Trophoblast cell (in vitro differentiated cells and primary cell): Measurements from ENCODE around the gene RTP5.
A peak's percentile ranks its signal among the peaks of the same experiment; 100 is the strongest.
"Not testable (repeated sequence)": the region's sequence is repeated elsewhere in the genome, so short reads cannot be mapped to it uniquely, and the experiment has no call there.

Experiments used
- DNase-seq, 2 donors: peaks; one replicate each; pipeline ENCODE4 v3.0.0-alpha.2; 2016
- H2AFZ ChIP-seq: 2 replicates; pipeline ENCODE4 v1.6.1; 2013; ENCODE audit warnings: low read length, moderate library complexity, mild to moderate bottlenecking; ENCODE audit not compliant: insufficient read depth, poor library complexity
- H2AK5ac ChIP-seq: 2 replicates; pipeline ENCODE4 v1.6.1; 2013; ENCODE audit warnings: mild to moderate bottlenecking, low read length
- H2BK120ac ChIP-seq: 2 replicates; pipeline ENCODE4 v1.6.1; 2013; ENCODE audit warnings: low read length, mild to moderate bottlenecking, moderate library complexity; ENCODE audit not compliant: insufficient read depth, poor library complexity
- H2BK12ac ChIP-seq: 2 replicates; pipeline ENCODE4 v1.6.1; 2013; ENCODE audit warnings: mild to moderate bottlenecking, low read length, moderate library complexity
- H2BK5ac ChIP-seq: 2 replicates; pipeline ENCODE4 v1.6.1; 2013; ENCODE audit warnings: low read length, low read depth, moderate library complexity, mild to moderate bottlenecking; ENCODE audit not compliant: poor library complexity
- H3K14ac ChIP-seq: 2 replicates; pipeline ENCODE4 v1.6.1; 2013; ENCODE audit warnings: mild to moderate bottlenecking, low read length
- H3K18ac ChIP-seq: 2 replicates; pipeline ENCODE4 v1.6.1; 2013; ENCODE audit warnings: mild to moderate bottlenecking, low read length
- H3K23ac ChIP-seq: 2 replicates; pipeline ENCODE4 v1.6.1; 2013; ENCODE audit warnings: low read length
- H3K27ac ChIP-seq: 2 replicates; pipeline ENCODE4 v1.5.1; 2013; ENCODE audit warnings: low read depth, mild to moderate bottlenecking, inconsistent platforms, low read length, moderate library complexity
- H3K27me3 ChIP-seq: 2 replicates; pipeline ENCODE4 v1.6.1; 2013; ENCODE audit warnings: inconsistent platforms, mild to moderate bottlenecking, low read length, moderate library complexity; ENCODE audit not compliant: insufficient read depth
- H3K36me3 ChIP-seq, 2 experiments: 1 replicate in 1 of 2; 2 replicates in 1 of 2; pipeline ENCODE4 v1.6.1; 2013; ENCODE audit warnings: low read length in 2 of 2, mild to moderate bottlenecking in 2 of 2, moderate library complexity in 1 of 2; ENCODE audit not compliant: insufficient read depth in 2 of 2, control insufficient read depth in 1 of 2
- H3K4ac ChIP-seq: 2 replicates; pipeline ENCODE4 v1.6.1; 2013; ENCODE audit warnings: low read depth, mild to moderate bottlenecking, low read length, moderate library complexity
- H3K4me1 ChIP-seq, 2 experiments: 1 replicate in 1 of 2; 2 replicates in 1 of 2; pipeline ENCODE4 v1.6.1; 2013; ENCODE audit warnings: low read length in 2 of 2, mild to moderate bottlenecking in 2 of 2, moderate library complexity in 1 of 2; ENCODE audit not compliant: insufficient read depth in 2 of 2, control insufficient read depth in 1 of 2
- H3K4me2 ChIP-seq: 2 replicates; pipeline ENCODE4 v1.6.1; 2013; ENCODE audit warnings: inconsistent platforms, mild to moderate bottlenecking, low read length, moderate library complexity
- H3K4me3 ChIP-seq: 2 replicates; pipeline ENCODE4 v1.5.1; 2013; ENCODE audit warnings: mild to moderate bottlenecking, low read depth, low read length, inconsistent platforms
- H3K79me1 ChIP-seq: one replicate; pipeline ENCODE4 v1.6.1; 2013; ENCODE audit warnings: low read length
- H3K79me2 ChIP-seq: 2 replicates; pipeline ENCODE4 v1.6.1; 2013; ENCODE audit warnings: low read length, mild to moderate bottlenecking; ENCODE audit not compliant: control insufficient read depth, insufficient read depth, poor library complexity
- H3K9ac ChIP-seq: 2 replicates; pipeline ENCODE4 v1.6.1; 2013; ENCODE audit warnings: mild to moderate bottlenecking, low read length
- H3K9me3 ChIP-seq: 2 replicates; pipeline ENCODE4 v1.6.1; 2013; ENCODE audit warnings: low read depth, mild to moderate bottlenecking, control low read depth, inconsistent platforms, low read length; ENCODE audit not compliant: insufficient read depth
- H4K12ac ChIP-seq: 2 replicates; pipeline ENCODE4 v1.6.1; 2013; ENCODE audit warnings: low read depth, mild to moderate bottlenecking, low read length, moderate library complexity
- H4K8ac ChIP-seq: 2 replicates; pipeline ENCODE4 v1.6.1; 2013; ENCODE audit warnings: low read depth, mild to moderate bottlenecking, low read length, moderate library complexity
- H4K91ac ChIP-seq: one replicate; pipeline ENCODE4 v1.6.1; 2013; ENCODE audit warnings: low read depth, mild to moderate bottlenecking, low read length, moderate library complexity
- WGBS: extraction: QIAGEN DNeasy Blood & Tissue Kit; methylation state at CpG from one replicate; pipeline ENCODE4 v1.1.7; 2013; ENCODE audit warnings: missing lambda C conversion rate; ENCODE audit not compliant: insufficient read length, insufficient coverage; ENCODE audit errors: extremely low coverage; 5-methylcytosine and 5-hydroxymethylcytosine counted together

The RTP5 gene

DNA sequence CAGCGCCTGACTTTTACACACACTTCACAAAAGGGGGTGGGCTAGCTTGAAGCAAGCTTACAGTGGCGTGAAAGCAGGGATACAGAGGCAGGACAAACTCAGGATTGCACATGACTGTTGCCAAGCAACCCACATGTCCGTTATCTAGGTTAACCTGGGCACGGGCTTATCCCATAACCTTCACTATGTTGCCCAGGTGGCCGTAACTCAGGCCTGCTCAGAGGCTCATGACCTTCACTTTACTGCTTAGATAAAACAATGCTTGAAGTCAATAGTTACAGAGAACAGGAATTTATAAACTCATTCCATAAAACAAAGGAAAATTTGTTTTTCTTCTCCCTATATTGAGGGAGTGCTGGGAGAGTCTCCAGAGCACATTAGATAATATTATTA, 36.8 kb downstream of the RTP5 start:
- H2BK120ac ChIP-seq, H2AFZ ChIP-seq, H4K8ac ChIP-seq, H3K14ac ChIP-seq, H4K12ac ChIP-seq, H4K91ac ChIP-seq, H3K4me1 ChIP-seq, H2BK12ac ChIP-seq, H3K36me3 ChIP-seq, DNase-seq, H3K9me3 ChIP-seq, H3K79me1 ChIP-seq, H3K23ac ChIP-seq, H2BK5ac ChIP-seq, H3K4me3 ChIP-seq, H3K4ac ChIP-seq, H3K79me2 ChIP-seq, H3K4me2 ChIP-seq, H3K18ac ChIP-seq, H3K9ac ChIP-seq, H3K27ac ChIP-seq, H3K27me3 ChIP-seq, H2AK5ac ChIP-seq: not testable (repeated sequence)
- no CpG with 5 or more reads among the region's 5 CpGs for WGBS

DNA sequence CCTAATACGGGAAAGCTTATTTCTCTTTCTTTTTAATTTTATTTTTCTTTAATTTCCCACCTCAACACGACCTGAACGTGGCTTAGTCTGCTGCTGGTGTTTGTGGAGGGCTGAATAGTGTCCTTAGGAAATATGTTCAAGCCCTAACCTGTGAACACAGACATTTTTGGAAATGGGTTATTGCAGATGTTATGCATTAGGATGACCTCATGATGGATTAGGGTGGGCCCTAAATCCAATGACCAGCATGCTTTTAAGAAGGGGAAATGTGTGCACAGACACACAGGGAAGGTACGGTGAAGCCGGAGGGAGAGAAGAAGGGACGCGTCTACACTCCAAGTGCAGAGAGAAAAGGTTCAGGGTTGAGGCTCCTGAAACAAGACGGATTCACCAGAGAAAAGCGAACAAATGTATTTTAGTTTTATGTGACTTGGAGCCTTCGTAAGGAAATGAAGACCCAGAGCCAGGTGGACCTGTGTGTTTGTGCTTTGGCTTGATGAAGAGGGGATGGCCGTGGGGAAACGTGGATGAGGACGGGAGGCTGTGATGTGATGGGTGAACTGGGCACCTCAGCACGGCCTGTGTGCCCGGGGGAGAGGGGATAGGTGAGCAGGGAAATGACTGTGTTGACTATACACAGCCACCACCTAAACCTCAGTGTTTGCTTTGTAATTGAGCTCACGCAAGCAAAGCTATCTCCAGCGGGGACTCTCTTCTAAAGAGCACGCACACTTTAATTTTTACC, 37.5 kb downstream of the RTP5 start:
- H2BK120ac ChIP-seq: no peak overlapping the region
- no peak overlapping the region for H2AK5ac ChIP-seq
- H3K4ac ChIP-seq: no peak overlapping the region
- H3K27ac ChIP-seq: no peak overlapping the region
- H4K12ac ChIP-seq: no peak overlapping the region
- no peak overlapping the region for H4K8ac ChIP-seq
- no peak overlapping the region for H3K4me3 ChIP-seq
- H2BK5ac ChIP-seq: no peak overlapping the region
- no peak overlapping the region for H3K4me2 ChIP-seq
- H3K36me3 ChIP-seq: no peaks in the 10 kb centered on the region
- H3K9me3 ChIP-seq: peaks cover 7% of the 10 kb centered on the region
- no peak overlapping the region for H3K23ac ChIP-seq
- no peak overlapping the region for H3K9ac ChIP-seq
- H3K4me1 ChIP-seq: peaks cover 0 to 1% of the 10 kb centered on the region in 2 experiments
- no peaks in the 10 kb centered on the region for H3K79me1 ChIP-seq
- no peaks in the 10 kb centered on the region for H3K79me2 ChIP-seq
- WGBS: no CpG with 5 or more reads among the region's 18 CpGs
- no peak for DNase-seq
- H2BK12ac ChIP-seq: no peak overlapping the region
- no peak overlapping the region for H3K14ac ChIP-seq
- H3K27me3 ChIP-seq: peaks cover 5% of the 10 kb centered on the region
- no peak overlapping the region for H4K91ac ChIP-seq
- peak overlapping the region; percentile 13 for H2AFZ ChIP-seq
- H3K18ac ChIP-seq: no peak overlapping the region

DNA sequence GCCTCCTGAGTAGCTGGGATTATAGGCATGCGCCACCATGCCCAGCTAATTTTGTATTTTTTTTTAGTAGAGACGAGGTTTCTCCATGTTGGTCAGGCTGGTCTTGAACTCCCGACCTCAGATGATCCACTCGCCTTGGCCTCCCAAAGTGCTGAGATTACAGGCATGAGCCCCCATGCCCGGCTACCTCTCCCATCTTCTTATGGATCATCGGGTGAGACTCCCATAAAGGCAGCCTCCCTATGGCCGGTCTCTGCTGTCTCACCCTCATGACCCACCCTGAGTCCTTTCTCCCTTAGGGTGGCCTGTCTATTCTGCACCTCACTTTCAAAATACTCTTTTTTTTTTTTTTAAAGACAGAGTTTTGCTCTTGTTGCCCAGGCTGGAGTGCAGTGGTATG, 38.3 kb downstream of the RTP5 start:
- WGBS: no CpG with 5 or more reads among the region's 7 CpGs
- not testable (repeated sequence) for H2BK5ac ChIP-seq, H3K23ac ChIP-seq, H3K27ac ChIP-seq, H3K9ac ChIP-seq, H3K4me3 ChIP-seq, H3K36me3 ChIP-seq, H3K18ac ChIP-seq, H3K4me1 ChIP-seq, H3K4me2 ChIP-seq, DNase-seq, H2AK5ac ChIP-seq, H2BK120ac ChIP-seq, H4K12ac ChIP-seq, H3K27me3 ChIP-seq, H3K14ac ChIP-seq, H2BK12ac ChIP-seq, H2AFZ ChIP-seq, H3K4ac ChIP-seq, H3K9me3 ChIP-seq, H4K91ac ChIP-seq, H3K79me1 ChIP-seq, H3K79me2 ChIP-seq, H4K8ac ChIP-seq

DNA sequence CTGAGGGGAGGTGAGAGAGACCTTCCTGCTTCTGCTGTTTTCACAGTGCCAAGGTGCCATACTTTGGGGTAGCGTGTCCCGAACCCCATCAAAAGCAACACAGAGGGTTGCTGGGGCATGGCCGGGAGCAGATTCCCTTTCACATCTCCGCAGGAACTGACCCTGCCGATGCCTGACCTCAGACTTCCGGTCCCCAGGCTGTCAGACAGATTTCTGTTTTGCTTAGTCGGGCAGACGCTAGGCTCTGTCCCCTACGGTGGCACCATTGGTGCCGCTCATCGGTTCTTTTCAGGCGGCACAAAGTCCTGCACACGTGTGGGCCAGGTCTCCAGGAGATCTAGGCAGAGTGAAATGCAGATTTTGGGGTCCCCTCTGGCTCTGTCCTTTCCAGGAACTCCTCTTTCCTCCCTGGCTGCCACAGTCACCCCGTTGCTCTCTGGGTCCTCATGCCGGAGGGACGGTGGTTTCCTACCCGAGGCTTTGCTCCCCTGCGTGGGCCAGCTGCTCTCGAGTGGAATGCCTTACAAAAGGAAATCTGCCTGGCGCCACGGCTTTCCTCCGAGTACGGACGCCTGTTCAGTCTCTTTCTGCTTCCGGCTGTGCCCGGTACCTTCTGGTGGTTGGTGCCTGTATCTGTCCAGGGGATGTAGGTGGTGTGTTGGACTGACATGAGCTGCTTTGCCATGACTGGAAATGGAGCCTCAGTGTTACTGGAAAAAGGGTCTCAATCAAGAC, 39.3 kb downstream of the RTP5 start:
- Histone ChIP-seq H3K18ac (no peak overlapping the region), H3K9me3 (peaks cover 4% of the 10 kb centered on the region), H2BK120ac (no peak overlapping the region), H4K12ac (no peak overlapping the region), H2AFZ (no peak overlapping the region), H3K79me2 (no peaks in the 10 kb centered on the region), H2BK12ac (no peak overlapping the region), H4K8ac (no peak overlapping the region), H3K23ac (no peak overlapping the region), H3K4me1 (no peaks in the 10 kb centered on the region), H3K36me3 (no peaks in the 10 kb centered on the region), H3K27ac (no peak overlapping the region), H3K27me3 (no peaks in the 10 kb centered on the region), H3K4me3 (no peak overlapping the region), H2BK5ac (no peak overlapping the region), H4K91ac (no peak overlapping the region), H3K9ac (peak overlapping the region; percentile 29), H2AK5ac (no peak overlapping the region), H3K79me1 (no peaks in the 10 kb centered on the region), H3K14ac (no peak overlapping the region), H3K4ac (no peak overlapping the region), H3K4me2 (no peak overlapping the region)
- DNase-seq: no peak
- WGBS: no CpG with 5 or more reads among the region's 26 CpGs
